ENCODE measurements around the gene PRSS21.

Gene PRSS21

DNA sequence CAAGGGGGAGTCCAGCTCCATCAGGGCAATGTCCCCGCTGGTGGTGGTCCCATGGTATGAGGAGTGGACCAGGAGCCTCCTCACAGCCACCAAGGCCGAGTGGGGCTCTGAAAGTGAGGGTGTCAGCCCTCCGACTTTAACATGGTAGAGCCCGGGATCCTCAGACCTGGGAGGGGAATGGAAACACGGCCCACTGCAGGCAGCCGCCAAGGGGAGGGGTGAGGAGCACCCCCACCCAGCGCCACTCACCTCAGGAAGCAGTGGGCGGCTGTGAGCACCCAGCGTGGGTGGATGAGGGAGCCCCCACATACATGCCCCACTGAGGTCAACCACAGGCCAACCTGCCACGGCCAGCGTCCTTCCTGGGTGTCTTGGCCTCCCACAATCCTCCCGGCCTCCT is 23.9 kb downstream of the PRSS21 start:
- no peak for DNase-seq

DNA sequence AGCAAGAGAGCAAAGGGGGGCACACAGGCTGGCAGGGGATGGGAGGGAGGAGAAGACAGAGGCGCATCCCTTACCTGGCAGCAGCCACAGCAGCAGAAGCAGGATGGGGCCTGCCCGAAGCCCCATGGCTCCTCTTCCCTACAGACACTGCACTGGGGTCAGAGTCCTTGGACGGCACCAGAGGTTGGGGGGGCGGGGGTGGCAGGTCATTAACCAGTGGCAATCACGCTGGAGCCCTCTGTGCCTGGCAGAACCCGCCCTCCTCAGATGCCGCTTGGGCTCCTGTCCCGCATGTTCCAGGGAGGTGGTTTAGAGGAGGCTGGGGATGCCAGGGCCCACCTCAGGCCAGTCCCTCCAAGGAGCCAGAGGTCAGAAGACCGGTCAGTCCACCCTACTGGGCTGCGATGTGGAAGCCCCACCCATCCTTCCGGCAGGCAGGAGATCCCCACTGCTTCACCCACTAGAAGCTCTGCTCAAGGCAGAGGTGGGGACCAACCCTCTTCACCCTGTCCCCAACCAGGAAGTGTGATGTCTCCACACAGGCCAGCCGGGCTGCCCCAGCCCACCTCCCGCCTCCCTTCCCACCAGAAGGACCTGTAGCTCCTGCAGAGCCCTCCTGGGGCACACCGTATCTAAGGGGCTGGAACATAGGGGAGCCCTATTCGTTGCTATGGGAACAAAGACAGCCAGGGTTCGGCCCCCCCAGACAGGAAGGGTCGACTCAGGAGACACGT is 24.7 kb downstream of the PRSS21 start:
- DNase-seq = no peak

DNA sequence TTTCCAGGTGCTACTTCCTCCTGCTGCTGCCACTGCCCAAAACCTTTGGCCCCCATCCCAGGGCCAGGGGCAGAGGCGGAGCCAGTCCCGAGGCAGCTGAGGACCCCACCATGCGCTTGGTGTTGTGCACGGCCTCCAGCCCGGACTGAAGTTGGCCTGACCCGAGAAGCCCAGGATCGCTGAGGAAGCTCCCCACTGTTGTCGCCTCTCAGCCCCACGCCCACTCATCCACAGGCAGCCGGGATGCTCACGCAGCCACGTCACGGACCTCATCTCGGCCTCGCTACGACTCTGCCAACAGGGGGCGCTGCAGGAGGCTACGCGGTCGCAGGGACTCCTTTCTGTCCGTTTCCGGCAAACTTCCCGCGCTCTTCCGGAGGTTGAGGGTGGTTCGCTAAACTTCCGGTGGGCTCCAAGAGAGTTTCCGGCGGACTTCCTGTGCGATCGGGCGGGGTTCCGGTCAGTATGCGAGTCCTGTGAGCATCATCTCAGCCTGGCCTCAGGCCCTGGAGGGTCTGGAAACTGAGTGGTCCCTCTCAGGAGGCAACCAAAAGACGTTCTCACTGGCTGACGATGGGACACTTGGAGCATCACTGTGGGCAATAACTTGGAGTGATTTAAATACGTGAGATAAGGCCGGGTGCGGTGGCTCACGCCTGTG is 25.4 kb downstream of the PRSS21 start:
- DNase-seq = peak in 8 of 56 donors; percentile 3 to 52 (median 19)

GRCh38 chr16:2843526-2843925 is 26.5 kb downstream of the PRSS21 start:
- no peak for DNase-seq

- DNase-seq = no peak
Observed at GRCh38 chr16:2845116-2845515, 28.1 kb downstream of the PRSS21 start.

GRCh38 chr16:2846511-2847310 is 29.7 kb downstream of the PRSS21 start:
- DNase-seq = no peak

DNA sequence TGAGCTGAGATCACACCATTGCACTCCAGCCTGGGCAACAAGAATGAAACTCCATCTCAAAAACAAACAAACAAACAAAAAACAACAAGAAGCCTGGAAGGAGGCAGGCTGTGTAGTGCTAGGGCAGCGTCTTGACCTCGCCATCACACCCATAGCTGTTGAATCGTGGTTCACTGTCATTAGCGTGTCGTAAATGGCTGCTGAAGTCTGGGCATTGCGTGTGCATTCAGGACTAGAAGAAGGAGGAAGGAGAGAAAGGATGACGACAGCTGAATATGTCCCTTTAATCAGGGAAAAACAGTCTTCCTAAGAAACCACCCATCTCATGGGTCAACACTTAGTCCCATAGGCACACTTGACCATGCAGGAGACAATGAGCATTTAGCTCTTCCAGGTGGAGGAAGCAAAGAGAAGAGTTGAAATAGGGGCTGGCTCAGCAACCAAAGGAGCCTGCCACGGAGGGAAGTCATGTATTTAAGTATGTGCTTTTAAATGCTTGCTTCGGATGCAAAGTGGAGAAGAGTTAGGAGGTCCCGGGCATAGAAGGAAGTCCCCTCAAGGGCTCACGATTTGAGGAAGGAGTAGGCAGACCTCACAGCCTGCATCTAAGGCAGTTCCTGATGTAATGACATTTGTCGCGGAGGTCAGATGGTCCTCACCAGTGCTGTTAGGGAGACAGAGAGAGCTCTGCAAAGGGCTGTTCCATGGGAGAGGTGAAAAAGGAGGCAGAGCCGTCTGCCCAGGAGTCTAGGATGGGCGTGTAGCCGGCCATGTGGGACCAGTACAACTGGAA is 32.1 kb downstream of the PRSS21 start:
- DNase-seq = no peak

DNA sequence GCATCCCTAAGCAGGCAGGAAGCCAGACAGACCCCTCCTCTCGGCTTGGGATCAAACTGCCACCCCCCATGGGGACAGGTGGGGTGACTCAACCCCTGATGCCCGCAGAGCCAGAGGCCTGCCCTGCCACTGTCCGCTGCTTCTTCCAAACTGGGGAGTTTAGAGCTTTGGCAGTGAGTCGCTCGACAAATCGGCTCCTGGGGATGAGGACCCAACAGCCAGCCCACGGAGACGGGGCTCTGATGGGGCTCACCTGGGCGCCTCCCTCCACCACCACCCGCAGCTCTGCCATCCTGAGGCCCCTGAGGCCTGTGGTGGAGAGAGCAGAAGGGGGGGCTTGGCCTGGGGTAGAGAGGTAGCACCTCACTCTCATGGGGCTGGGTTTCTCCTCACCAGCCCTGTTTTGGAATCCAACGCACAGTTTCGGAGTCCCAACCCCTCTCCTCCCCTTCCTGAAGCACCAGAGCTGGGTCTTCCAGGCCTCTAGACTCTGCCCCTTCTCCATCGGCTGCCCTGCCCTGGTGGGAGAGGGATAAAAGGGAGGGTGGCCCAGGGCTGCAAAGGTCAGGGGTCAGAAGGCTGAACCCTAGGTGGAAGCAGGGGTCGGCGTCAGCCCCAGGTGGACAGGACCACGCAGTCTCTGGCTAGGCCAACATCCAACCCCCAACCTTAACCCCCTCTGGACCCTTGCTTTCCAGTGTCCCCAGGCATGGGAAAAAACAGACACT is 35.1 kb downstream of the PRSS21 start:
- DNase-seq = no peak

DNA sequence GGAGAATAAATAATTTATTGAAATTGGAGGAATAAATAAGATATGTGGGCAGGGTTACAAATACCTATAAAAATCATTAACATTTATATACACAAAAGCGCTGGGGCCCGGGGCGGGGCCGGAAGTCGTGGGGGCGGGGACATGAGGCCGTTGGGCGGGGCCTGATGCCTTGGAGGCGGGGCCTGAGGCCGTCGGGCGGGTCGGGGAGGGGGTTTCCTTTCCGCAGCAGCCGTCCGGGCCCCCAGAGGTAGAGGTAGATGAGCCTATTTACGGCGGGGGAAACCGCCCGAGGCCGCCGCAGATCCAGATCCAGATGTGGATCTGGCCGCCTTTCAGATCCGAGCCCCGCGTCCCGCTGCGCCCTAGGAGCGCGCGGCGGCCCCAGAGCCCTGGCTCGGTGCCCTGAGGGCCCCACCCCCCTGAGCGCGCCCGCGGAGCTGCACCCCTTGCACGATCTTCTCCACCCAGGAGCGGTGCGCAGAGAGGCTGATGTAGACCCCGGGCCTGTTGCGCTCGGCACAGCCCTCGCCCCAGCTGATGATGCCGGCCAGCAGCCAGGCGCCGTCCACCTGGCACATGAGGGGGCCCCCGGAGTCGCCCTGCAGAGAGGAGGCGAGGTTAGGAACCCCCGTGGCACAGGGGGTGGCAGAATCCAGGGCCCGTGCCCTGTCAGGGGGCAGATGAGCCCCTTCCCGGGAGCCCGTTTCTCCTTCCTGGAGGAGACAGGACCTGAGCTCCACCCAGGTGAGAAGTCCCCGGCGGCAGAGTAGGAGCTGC is 35.9 kb downstream of the PRSS21 start:
- DNase-seq = no peak

DNA sequence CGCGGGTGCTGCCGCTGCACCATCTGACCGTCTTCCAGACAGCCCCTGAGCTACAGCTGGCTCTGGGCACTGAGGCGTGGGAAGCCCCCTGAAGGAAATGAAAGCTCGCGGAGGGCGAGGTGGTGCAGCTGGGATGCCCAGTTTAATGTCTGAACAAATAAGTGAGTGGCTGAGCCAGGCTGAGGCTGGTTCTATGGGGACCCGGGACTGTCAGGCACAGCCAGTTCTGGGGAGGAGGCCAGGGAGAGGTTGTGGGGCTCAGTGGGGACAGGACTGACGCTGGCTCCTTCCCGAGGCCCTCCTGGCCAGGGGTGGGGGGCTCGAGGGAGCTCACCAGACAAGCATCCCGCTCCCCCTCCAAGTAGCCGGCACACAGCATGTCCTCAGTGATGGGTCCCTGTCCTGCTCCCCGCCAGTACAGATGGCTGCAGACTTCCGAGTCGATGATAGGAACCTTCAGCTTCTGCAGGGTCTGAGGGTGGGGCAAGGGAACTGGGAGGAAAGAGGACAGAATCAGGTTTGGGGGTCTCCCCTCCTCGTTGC is 36.6 kb downstream of the PRSS21 start:
- DNase-seq = no peak

DNA sequence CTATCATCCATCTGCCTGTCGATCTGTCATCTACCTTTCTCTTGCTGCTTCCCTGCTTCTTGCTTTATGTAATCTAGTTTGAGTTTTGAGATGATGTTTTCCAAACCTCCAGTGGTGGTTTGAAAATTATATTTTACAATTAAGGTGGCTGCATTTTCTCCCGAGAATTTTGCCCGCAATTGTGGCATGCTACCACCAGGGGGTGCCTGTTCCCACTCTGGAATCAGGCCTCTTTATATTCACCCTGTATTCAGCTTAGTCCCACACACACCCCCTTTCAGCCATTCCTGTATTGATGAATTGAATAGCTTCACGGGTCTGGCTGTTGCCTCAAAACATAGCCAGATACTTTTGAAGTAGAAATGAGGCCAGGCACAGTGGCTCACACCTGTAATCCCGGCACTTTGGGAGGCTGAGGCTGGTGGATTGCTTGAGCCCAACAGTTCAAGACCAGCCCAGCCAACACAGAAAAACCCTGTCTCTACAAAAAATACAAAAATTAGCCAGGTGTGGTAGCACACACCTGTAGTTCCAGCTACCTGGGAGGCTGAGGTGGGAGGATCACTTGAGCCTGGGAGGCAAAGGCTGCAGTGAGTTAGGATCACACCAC is 37.8 kb downstream of the PRSS21 start:
- no peak for DNase-seq

- no peak for DNase-seq
Observed at GRCh38 chr16:2855536-2855935, 38.5 kb downstream of the PRSS21 start.

DNA sequence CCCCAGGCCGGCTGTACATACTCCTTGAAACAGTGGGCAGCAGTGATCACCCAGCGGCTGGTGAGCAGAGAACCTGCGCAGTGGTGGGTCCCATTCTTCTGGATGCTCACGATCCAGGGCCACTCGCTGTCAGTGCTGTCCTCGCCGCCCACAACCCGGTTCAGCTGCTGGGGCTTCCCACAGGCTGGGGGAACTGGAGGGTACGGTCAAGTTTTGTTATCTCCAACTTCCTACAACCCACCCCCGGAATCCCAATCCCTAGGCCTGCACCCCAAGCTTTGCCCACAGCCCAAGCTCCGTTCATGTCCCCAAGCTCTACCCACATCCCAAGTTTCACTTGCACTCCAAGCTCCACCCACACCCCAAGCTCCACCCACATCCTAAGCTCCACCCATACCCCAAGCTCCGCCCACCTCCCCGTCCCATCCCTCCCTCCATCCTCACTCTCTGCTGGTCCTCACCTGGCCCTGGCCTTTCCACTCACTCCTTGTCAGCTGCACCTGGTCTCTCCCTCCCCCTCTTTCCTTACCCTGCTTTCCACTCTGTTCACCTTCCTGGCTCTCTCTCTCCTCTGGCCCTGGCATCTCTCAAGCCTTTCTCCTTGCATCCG is 39.1 kb downstream of the PRSS21 start:
- DNase-seq = peak in 1 of 56 donors; percentile 20

DNA sequence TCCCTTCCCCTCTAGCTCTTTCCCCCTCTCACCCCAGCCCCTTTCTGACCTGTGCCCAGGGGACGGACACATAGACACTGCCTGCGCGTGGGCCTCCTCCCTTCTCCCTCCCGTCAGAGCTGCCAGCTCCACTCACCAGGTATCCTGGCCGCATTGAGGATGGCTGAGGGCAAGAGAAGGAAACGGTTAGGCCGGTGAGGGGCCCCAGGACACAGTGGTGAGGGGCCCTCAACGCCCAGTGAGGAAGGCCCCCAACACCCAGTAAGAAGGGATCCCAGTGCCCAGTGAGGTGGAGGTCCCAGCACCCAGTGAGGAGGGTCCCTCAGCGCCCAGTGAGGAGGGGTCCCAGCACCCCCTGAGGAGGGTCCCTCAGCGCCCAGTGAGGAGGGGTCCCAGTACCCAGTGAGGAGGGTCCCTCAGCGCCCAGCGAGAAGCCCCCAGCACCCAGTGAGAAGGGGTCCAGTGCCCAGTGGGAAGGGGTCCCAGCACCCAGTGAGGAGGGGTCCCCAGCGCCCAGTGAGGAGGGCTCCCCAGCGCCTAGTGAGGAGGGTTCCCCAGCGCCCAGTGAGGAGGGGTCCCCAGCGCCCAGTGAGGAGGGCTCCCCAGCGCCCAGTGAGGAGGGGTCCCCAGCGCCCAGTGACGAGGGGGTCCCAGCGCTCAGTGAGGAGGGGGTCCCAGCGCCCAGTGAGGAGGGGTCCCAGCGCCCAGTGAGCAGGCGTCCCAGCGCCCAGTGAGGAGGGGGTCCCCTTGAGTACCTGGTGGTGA is 39.8 kb downstream of the PRSS21 start:
- no peak for DNase-seq

DNA sequence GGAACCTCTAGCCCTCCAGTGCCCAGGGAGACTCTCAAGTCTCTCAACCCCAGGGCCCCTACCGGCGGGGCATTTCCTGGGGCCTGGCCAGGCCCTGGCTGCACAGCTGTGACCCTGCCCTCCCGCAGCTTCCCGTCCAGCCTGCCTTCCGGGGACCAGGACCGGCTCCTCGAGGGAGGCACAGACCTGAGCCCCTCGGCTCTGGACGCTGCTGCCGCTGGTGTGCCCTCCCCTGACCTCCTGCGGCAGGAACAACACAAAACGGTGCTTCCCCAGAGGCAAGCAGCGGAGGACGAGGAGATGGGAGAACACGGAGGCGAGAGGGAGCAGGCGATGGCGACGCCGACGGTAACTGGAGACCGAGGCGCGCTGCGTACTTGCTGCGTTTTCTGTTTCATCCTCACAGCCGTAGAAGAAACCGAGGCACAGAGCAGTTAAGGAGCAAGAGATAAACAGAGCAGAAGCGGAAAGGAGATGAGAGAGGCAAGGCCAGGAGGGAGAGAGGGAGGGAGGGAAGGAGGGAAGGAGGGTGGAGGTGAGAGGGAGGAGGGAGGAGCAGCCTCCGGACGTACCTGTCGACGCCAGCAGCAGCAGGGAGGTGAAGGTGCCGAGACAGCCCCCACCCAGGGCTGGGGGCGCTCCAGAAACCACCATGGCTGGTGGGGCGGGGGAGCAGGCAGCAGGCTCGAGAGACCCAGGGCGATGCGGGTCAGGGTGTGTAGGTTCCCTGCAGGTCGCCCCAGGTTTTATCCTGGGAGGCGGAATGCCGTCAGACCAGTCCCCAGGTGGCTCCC is 40.6 kb downstream of the PRSS21 start, which contains the start of gene PRSS22:
Gene PRSS22, minus strand, starts transcription at position 720 of the 794 bp plus-strand sequence. Its CDS starts 66 bp downstream, at position 654.
- DNase-seq = no peak

- DNase-seq = no peak
Observed at GRCh38 chr16:2858245-2859025, 41.4 kb downstream of the PRSS21 start.

All from amygdala (tissue), 56 donors.